ENCODE data around the gene PLPP2.
"Not testable (repeated sequence)": the region's sequence is repeated elsewhere in the genome, so short reads cannot be mapped to it uniquely, and the experiment has no call there.

The PLPP2 gene

DNA sequence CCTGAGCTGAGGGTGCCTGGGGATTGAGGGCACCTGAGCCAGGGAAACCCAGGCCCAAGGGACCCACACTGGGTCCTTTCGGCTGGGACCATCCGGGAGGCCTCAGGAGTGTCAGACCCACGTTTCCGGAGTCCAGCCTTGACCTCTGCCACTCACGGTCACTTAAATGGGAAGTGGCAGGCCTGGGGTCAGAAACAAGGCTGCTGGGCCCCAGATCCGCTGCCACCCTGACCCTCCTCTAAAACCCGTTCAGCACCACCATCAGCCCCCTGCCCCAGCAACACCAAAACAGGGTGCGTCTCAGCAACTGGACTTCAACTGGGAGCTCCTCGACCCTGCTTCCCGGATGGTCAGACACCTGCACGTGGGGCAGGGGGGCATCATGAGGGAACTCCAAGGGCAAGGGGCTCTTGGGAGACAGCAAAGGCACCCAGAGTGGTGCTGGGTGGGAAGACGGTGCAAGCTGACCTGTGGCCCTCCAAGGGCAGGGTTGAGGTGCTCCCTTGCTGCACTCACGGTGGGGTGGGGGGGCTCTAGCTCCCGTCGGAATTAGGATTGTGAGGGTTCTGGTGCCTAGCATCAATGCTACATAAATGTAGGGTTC, 1.2 kb upstream of the PLPP2 start:
- no peak for DNase-seq

GRCh38 chr19:291561-292280, 518 bp upstream of the PLPP2 start:
- DNase-seq, result no peak

GRCh38 chr19:290372-291005, 714 bp downstream of the PLPP2 start:
- no peak for DNase-seq

DNA sequence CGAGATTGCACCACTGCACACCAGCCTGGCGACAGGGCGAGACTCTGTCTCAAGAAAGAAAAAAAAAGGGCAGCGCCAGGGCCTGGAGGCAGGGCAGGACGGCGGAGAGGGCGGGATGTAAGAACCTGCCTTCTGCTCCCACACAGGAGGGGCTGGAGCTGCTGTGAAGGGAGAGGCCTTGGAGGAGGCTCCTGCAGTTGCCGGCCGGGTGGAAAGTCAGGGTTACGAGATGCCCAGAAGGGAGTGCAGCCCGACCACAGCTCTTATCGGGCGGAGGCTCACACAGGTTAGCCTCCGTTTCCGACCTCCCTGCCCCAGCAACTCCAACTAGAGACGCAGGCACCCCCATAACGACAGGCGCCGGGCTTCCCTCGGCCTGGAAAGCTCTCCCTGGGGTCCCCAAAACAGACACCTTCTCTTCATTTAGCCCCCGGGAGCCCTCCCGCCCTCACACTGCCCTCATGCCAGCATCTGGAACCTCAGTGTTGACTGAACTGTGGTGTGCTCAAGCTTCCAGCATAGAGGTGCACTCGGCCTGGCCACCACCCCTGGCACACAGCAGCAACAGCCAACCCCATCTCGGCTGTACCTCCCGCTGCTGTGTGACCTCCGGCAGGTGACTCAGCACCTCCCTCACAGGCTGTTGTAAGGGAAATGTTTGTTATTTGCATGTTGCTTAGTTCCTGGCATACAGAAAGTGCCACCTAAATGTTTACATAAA, 1.4 kb downstream of the PLPP2 start:
- no peak for DNase-seq

DNA sequence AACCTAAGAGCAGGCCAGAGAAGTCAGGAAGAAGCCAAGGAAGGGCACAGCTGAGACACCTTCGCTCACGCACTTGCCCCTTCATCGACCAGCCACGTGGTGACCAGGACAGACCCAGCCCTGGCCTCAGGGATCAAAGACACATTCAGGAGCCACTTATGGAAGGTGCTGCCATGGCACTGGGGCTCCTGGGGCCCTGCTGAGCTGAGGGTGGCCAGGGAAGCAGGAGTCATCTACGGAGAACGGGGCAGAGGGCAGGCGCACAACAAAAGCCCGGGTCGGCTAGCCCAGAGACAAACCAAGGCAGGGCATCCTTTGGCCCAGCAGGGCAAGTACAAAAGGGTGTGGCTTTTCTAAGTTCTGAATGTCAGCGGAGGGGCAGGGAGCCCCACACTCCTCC, 2.3 kb downstream of the PLPP2 start:
- DNase-seq, result no peak

DNA sequence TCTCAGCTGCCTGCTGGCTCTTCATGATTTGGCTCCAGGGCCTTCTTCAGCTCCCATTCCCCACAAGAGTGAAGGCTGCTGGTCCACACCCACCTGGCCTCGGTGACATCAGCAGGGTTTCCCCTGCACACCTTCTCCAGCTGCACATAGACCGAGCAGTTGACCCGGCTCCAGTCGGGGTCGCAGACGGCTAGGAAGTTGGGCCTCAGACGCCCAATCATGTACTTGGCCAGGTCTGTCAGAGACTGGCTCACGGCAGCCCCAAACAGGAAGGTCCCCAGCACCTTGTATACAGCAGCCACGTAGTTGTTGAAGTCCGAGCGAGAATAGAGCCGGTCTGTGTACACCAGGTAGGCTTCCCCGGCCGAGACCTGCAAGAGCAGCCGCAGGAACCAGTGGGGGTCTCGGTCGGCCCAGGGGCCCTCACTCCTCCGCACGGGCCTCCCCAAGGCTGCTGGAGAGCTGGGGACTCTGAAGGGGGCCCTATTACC, 3.8 kb downstream of the PLPP2 start:
- DNase-seq, result no peak

DNA sequence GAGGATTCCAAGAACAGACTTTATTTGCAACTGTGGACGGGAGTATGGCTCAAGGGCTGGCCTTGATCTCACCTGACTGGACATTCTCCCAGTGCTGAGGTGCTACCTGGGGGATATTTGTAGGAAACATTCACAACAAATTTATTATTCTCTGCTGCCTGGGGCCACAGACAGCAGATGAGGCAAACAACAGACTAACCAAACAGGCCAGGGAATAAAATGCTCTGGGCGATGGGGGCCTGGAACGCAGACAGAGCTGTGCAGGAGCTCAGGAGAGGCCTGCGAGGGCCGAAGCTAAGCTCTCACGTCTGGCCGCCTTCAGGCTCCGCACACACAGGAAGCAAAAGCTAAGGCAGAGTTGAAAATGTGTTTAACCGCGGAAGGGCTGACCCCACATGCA, 7.8 kb downstream of the PLPP2 start:
- DNase-seq, result no peak

- no peak for DNase-seq
Observed at GRCh38 chr19:282501-282900, 8.7 kb downstream of the PLPP2 start.

DNA sequence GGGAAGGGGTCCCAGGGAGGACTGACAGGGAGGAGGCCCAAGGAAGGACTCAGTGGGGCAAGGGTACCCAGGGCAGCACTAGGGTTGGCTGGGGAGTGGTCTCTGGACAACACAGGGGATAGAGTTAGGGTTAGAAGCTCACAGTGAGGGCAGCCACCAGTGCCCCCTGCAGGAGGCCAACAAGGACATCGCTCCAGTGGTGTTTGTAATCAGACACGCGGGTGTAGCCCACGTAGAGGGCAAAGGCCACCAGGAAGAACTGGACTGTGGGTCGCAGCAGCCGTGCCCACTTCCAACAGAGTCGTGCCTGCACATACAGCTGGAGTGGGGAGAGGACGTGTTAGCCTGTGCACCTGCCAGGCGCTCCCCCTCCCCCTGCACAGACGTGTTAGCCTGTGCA, 9.2 kb downstream of the PLPP2 start:
- DNase-seq, result no peak

GRCh38 chr19:281156-281853, 9.9 kb downstream of the PLPP2 start:
- DNase-seq, result no peak

- no peak for DNase-seq
Observed at GRCh38 chr19:280541-281009, 10.6 kb downstream of the PLPP2 start.

GRCh38 chr19:279656-280055, 11.5 kb downstream of the PLPP2 start:
- no peak for DNase-seq

- no peak for DNase-seq
Observed at GRCh38 chr19:279231-279630, 12.0 kb downstream of the PLPP2 start.

- no peak for DNase-seq
Observed at GRCh38 chr19:277581-278165, 13.5 kb downstream of the PLPP2 start.

DNA sequence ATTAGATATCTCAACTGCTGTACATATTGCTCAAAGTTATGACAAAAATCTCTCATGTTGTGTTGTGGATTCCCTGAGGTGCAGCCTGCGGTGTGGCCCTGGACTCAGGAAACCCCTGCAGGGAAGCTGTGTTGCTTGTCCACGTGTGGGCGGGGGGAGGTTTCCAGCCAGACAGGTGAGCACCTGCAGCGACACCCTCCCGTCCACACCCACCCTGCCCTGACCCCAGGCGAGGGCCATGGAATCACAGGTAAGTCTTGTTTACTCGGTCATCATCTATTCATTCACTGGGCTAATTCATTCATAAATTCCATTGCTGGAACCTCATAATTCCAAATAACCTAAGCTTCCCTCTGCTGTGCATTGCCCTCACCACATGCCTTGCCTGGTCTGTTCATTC, 14.1 kb downstream of the PLPP2 start:
- DNase-seq, result no peak

DNA sequence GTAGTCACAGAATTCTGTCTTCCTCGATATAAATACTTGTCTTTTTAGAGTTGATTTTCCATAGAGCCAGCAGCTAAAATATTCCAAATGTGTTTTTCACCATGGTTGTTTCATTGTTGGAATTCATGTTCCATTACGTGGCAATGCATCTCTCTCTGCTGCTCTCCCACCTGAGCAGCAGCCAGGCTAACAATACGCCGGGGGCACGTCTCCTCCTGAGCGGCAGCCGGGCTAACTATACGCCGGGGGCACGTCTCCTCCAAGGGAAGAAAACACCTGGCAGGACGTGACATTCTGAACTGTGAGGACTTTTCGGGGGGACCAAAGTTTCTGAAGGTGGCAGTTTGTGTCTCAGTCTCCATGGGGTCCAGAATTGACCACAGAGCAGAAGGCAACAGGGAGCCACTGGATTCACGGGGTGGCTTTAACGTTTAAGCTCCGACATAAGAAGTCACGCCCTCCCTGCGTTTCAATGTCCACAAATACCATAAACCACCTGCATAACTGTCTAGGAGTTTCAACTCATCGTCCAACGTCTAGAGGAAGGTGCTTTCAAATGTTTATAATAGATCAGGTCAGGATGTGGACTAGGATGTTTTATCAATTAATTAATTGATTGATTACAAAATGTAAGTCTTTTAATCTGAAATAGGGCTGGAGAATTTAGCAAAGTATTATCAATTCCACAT, 15.1 kb downstream of the PLPP2 start:
- no peak for DNase-seq

DNA sequence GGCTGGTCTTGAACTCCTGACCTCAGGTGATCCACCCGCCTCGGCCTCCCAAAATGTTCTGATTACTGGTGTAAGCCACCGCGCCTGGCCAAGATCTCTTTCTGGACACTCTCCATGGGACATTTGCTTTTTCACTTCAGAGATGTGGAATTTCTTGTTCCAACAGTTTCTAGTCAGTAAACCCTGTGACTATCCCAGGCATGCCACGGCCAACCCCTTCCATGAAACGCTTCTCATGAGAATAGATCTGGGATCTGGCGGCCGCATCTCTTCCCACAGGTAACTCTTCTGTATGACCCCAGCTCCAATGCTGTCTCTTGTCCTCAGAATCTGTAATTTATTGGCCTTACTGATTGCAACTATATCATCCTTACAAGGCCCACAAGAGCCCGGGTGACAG, 16.2 kb downstream of the PLPP2 start:
- DNase-seq, result no peak

GRCh38 chr19:273393-273792, 17.8 kb downstream of the PLPP2 start:
- DNase-seq, result no peak

- no peak for DNase-seq
Observed at GRCh38 chr19:271856-272255, 19.3 kb downstream of the PLPP2 start.

- DNase-seq, result not testable (repeated sequence)
Observed at GRCh38 chr19:270766-271318, 20.4 kb downstream of the PLPP2 start.

DNA sequence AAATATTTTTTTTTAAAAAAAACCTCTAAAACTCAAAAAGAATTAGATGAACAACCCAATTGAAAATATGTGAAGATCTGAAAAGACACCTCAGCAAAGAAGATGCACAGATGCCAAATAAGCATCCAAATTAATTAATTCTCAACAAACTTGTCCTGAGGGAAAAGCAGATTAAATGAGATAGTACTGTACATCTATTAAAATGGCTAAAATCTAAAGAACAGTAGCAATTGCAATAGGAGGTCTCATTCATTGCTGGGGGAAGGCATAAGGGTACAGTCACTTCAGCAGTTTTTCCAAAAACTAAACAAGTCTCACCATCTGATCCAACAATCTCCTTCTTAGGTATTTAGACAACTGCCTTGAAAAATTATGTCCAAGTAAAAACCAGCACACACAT, 22.0 kb downstream of the PLPP2 start:
- DNase-seq, result no peak

GRCh38 chr19:262125-262524, 29.1 kb downstream of the PLPP2 start:
- no peak for DNase-seq
